ENCODE data around the gene GFM2. TPM values are rescaled to one million over a fixed set of nuclear protein-coding genes. Genes with fewer than 3 reads are reported as not detected.

GFM2 gene
- total RNA-seq, 1 experiment from 2014 or later: 22.5 TPM

GRCh38 chr5:74686962-74687751 lies 79.8 kb downstream of the GFM2 start:
- Histone ChIP-seq H3K4me3 (ENCODE audit: low read depth in 2 of 2, low read length in 2 of 2) (peak overlapping the region; percentile 88 to 96; a peak in 3 of 4 replicates), H3K4me1 (ENCODE audit: control insufficient read depth, insufficient read depth, low read length) (peaks cover 12% of the 10 kb centered on the region), H3K27ac (ENCODE audit: low read length) (peak overlapping the region; percentile 92), H3K9me3 (ENCODE audit: control insufficient read depth, insufficient read depth, low read depth, low read length) (no peaks in the 10 kb centered on the region), H3K36me3 (ENCODE audit: control insufficient read depth, insufficient read depth, low read length) (peaks cover 29% of the 10 kb centered on the region), H3K27me3 (ENCODE audit: control insufficient read depth, insufficient read depth, low read length) (no peaks in the 10 kb centered on the region)
- in situ Hi-C loops (cut with HindIII; ENCODE audit: low pct_unique_long_range_greater_than_20kb, low sequenced_read_pairs) (no loop called here), intact Hi-C loops (cut with micrococcal nuclease; ENCODE audit: unreplicated experiment) (no loop called here)
- ATAC-seq (no peak), DNase-seq (ENCODE audit: low read depth, low spot score) (no peak)
- no TSS peak for BruUV-seq (replicated peaks)
- CTCF ChIA-PET: no interaction called here
- POLR2A ChIA-PET: no interaction called here
- TF ChIP-seq SIN3A (IDR thresholded peaks at IDR 0.05; ENCODE audit: borderline replicate concordance, insufficient read depth, low read depth, low read length) (no peak), TCF7L2 (IDR thresholded peaks at IDR 0.05; ENCODE audit: low read depth, low read length) (no peak), POLR2AphosphoS5 (IDR thresholded peaks at IDR 0.05; ENCODE audit: low read depth, low read length) (no peak)
- TF ChIP-seq, protein P1, sequence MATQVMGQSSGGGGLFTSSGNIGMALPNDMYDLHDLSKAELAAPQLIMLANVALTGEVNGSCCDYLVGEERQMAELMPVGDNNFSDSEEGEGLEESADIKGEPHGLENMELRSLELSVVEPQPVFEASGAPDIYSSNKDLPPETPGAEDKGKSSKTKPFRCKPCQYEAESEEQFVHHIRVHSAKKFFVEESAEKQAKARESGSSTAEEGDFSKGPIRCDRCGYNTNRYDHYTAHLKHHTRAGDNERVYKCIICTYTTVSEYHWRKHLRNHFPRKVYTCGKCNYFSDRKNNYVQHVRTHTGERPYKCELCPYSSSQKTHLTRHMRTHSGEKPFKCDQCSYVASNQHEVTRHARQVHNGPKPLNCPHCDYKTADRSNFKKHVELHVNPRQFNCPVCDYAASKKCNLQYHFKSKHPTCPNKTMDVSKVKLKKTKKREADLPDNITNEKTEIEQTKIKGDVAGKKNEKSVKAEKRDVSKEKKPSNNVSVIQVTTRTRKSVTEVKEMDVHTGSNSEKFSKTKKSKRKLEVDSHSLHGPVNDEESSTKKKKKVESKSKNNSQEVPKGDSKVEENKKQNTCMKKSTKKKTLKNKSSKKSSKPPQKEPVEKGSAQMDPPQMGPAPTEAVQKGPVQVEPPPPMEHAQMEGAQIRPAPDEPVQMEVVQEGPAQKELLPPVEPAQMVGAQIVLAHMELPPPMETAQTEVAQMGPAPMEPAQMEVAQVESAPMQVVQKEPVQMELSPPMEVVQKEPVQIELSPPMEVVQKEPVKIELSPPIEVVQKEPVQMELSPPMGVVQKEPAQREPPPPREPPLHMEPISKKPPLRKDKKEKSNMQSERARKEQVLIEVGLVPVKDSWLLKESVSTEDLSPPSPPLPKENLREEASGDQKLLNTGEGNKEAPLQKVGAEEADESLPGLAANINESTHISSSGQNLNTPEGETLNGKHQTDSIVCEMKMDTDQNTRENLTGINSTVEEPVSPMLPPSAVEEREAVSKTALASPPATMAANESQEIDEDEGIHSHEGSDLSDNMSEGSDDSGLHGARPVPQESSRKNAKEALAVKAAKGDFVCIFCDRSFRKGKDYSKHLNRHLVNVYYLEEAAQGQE (IDR thresholded peaks at IDR 0.05; ENCODE audit: insufficient read depth in 1 of 2, low read depth in 2 of 2, low read length in 1 of 2): no peak
- TF ChIP-seq, protein P2, sequence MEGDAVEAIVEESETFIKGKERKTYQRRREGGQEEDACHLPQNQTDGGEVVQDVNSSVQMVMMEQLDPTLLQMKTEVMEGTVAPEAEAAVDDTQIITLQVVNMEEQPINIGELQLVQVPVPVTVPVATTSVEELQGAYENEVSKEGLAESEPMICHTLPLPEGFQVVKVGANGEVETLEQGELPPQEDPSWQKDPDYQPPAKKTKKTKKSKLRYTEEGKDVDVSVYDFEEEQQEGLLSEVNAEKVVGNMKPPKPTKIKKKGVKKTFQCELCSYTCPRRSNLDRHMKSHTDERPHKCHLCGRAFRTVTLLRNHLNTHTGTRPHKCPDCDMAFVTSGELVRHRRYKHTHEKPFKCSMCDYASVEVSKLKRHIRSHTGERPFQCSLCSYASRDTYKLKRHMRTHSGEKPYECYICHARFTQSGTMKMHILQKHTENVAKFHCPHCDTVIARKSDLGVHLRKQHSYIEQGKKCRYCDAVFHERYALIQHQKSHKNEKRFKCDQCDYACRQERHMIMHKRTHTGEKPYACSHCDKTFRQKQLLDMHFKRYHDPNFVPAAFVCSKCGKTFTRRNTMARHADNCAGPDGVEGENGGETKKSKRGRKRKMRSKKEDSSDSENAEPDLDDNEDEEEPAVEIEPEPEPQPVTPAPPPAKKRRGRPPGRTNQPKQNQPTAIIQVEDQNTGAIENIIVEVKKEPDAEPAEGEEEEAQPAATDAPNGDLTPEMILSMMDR (IDR thresholded peaks at IDR 0.05): no peak

- intact Hi-C loops (cut with micrococcal nuclease; ENCODE audit: unreplicated experiment): no loop called here
- H3K9me3 ChIP-seq (ENCODE audit: control insufficient read depth, insufficient read depth, low read depth, low read length): no peaks in the 10 kb centered on the region
- H3K4me3 ChIP-seq (ENCODE audit: low read depth in 2 of 2, low read length in 2 of 2): peak overlapping the region; percentile 88 to 96
- in situ Hi-C loops (cut with HindIII; ENCODE audit: low pct_unique_long_range_greater_than_20kb, low sequenced_read_pairs): no loop called here
- TF ChIP-seq SIN3A (IDR thresholded peaks at IDR 0.05; ENCODE audit: borderline replicate concordance, insufficient read depth, low read depth, low read length) (no peak), POLR2AphosphoS5 (IDR thresholded peaks at IDR 0.05; ENCODE audit: low read depth, low read length) (no peak), TCF7L2 (IDR thresholded peaks at IDR 0.05; ENCODE audit: low read depth, low read length) (no peak)
- TF ChIP-seq, protein P2 (IDR thresholded peaks at IDR 0.05): no peak
- TF ChIP-seq, protein P1 (IDR thresholded peaks at IDR 0.05; ENCODE audit: insufficient read depth in 1 of 2, low read depth in 2 of 2, low read length in 1 of 2): no peak
- BruUV-seq (replicated peaks): TSS peak; percentile 71
- no peak for DNase-seq (ENCODE audit: low read depth, low spot score)
- H3K36me3 ChIP-seq (ENCODE audit: control insufficient read depth, insufficient read depth, low read length): peaks cover 19% of the 10 kb centered on the region
- H3K27me3 ChIP-seq (ENCODE audit: control insufficient read depth, insufficient read depth, low read length): no peaks in the 10 kb centered on the region
- H3K4me1 ChIP-seq (ENCODE audit: control insufficient read depth, insufficient read depth, low read length): peaks cover 12% of the 10 kb centered on the region
- ChIA-PET CTCF (no interaction called here), POLR2A (no interaction called here)
- H3K27ac ChIP-seq (ENCODE audit: low read length): peak overlapping the region; percentile 92
- ATAC-seq: peak; percentile 28; the same call in 1 of the 2 replicates
These were observed 80.8 kb downstream of the GFM2 start for GRCh38 chr5:74685979-74686631.

Measured in Panc1 (cell line).